Measurements from ENCODE around the gene CACNA1C. TPM values are rescaled to one million over a fixed set of nuclear protein-coding genes. Genes with fewer than 3 reads are reported as not detected.

The CACNA1C gene
- total RNA-seq, 1 experiment from 2014 or later, result 1.1 TPM

- Histone ChIP-seq H2AK5ac (ENCODE audit: insufficient read length, low read length) (no peak overlapping the region), H4K91ac (ENCODE audit: insufficient read length, low read depth, low read length) (no peak overlapping the region), H2BK120ac (ENCODE audit: low read depth, low read length, poor library complexity, severe bottlenecking) (no peak overlapping the region), H3K27ac (ENCODE audit: insufficient read length, low read depth, low read length) (no peak overlapping the region), H4K8ac (replicated peaks; ENCODE audit: insufficient read length, low read depth, low read length) (no peak overlapping the region), H3K4me1 (ENCODE audit: insufficient read depth, low read length) (no peaks in the 10 kb centered on the region), H3K9ac (ENCODE audit: extremely low read depth, insufficient read length, low read length) (no peak overlapping the region), H3K9me3 (ENCODE audit: control insufficient read depth, low read depth, low read length) (no peaks in the 10 kb centered on the region), H3K27me3 (ENCODE audit: insufficient read depth, low read length) (no peaks in the 10 kb centered on the region), H2BK12ac (ENCODE audit: insufficient read length, low read depth, low read length) (no peak overlapping the region), H4K5ac (ENCODE audit: insufficient read length, low read depth, low read length) (no peak overlapping the region), H3K14ac (ENCODE audit: insufficient read depth, low read length) (no peak overlapping the region), H3K4ac (ENCODE audit: low read depth, low read length) (no peak overlapping the region), H2AFZ (ENCODE audit: low read length) (no peak overlapping the region), H3K18ac (ENCODE audit: insufficient read length, low read depth, low read length) (no peak overlapping the region), H4K20me1 (ENCODE audit: control insufficient read depth, insufficient read depth, insufficient read length) (no peaks in the 10 kb centered on the region), H3K23ac (ENCODE audit: insufficient read length, low read depth, low read length) (no peak overlapping the region), H3K4me2 (ENCODE audit: insufficient read depth, insufficient read length, low read length) (no peak overlapping the region), H3T11ph (ENCODE audit: low read length) (no peak overlapping the region), H3K79me1 (ENCODE audit: insufficient read depth, low read depth, low read length, poor library complexity, severe bottlenecking) (no peaks in the 10 kb centered on the region), H3K79me2 (ENCODE audit: insufficient read depth, low read length) (no peaks in the 10 kb centered on the region), H2BK15ac (ENCODE audit: low read depth, low read length) (no peak overlapping the region), H3K23me2 (ENCODE audit: insufficient read length, low read depth, low read length, poor library complexity, severe bottlenecking) (no peaks in the 10 kb centered on the region), H2BK5ac (ENCODE audit: insufficient read length, low read length) (no peak overlapping the region), H3K56ac (ENCODE audit: insufficient read length, low read depth, low read length) (no peak overlapping the region), H2BK20ac (ENCODE audit: low read depth, low read length, poor library complexity, severe bottlenecking) (no peak overlapping the region)
- TF ChIP-seq CTCF (conservative IDR thresholded peaks at IDR 0.05), result no peak
- no CpG with 5 or more reads among the region's 9 CpGs for WGBS (ENCODE audit: extremely low coverage, insufficient read length, low lambda C conversion rate)
- Mint-ChIP-seq H3K4me1 (no peaks in the 10 kb centered on the region), H3K36me3 (ENCODE audit: insufficient read depth in 1 of 3, low read depth in 3 of 3) (no peaks in the 10 kb centered on the region), H3K27me3 (ENCODE audit: low read depth) (peaks cover 9% of the 10 kb centered on the region), H3K4me3 (no peak overlapping the region), H3K27ac (no peak overlapping the region; a peak in 1 of 7 replicates), H3K9me3 (peaks cover 0 to 6% of the 10 kb centered on the region in 2 experiments; a peak in 2 of 5 replicates)
- DNase-seq, result no peak
Observed at GRCh38 chr12:2523317-2523716, 470.5 kb downstream of the CACNA1C start.

Measured in H9 (cell line).